ENCODE measurements around the gene AIG1.

DNA sequence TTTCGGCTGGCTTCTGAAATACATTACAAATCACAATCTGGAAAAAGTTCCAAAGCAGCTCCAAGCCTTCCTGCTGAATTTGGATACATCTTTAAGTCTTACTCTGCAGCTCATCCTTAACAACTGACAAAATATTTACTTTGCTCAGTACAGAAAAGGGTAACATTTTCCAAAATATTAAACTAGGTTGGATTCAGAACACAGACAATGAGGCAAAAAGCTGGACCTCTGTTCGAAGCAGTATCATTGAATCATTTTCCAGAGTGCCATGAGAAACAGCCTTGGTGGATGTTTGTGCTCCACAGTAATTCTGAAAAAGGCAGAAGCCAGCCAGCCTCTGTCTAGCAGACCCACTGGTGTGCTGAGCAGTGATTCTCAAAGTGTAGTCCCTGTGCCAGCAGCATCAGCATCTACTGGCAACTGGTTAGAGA, 162.1 kb downstream of the AIG1 start:
- TF ChIP-seq, protein P1, sequence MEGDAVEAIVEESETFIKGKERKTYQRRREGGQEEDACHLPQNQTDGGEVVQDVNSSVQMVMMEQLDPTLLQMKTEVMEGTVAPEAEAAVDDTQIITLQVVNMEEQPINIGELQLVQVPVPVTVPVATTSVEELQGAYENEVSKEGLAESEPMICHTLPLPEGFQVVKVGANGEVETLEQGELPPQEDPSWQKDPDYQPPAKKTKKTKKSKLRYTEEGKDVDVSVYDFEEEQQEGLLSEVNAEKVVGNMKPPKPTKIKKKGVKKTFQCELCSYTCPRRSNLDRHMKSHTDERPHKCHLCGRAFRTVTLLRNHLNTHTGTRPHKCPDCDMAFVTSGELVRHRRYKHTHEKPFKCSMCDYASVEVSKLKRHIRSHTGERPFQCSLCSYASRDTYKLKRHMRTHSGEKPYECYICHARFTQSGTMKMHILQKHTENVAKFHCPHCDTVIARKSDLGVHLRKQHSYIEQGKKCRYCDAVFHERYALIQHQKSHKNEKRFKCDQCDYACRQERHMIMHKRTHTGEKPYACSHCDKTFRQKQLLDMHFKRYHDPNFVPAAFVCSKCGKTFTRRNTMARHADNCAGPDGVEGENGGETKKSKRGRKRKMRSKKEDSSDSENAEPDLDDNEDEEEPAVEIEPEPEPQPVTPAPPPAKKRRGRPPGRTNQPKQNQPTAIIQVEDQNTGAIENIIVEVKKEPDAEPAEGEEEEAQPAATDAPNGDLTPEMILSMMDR (IDR thresholded peaks at IDR 0.05; ENCODE audit: poor library complexity, severe bottlenecking) = no peak
- TF ChIP-seq EZH2 (IDR thresholded peaks at IDR 0.05; ENCODE audit: borderline replicate concordance, insufficient read depth, low read length, poor library complexity, severe bottlenecking) (no peak), POLR2AphosphoS5 (IDR thresholded peaks at IDR 0.05) (no peak), TAF1 (IDR thresholded peaks at IDR 0.05; ENCODE audit: low read depth) (no peak)
